GM18873 (cell line): ENCODE data around the gene KLK7.
"Not testable (repeated sequence)": the region's sequence is repeated elsewhere in the genome, so short reads cannot be mapped to it uniquely, and the experiment has no call there.

Experiments
- ATAC-seq: cut with Tn5 transposase; IDR thresholded peaks from one replicate; pipeline ENCODE4 v1.9.1; 2021; ENCODE audit warnings: mild to moderate bottlenecking, moderate library complexity, moderate number of reproducible peaks; ENCODE audit not compliant: unreplicated experiment, low FRiP score

KLK7 gene

DNA sequence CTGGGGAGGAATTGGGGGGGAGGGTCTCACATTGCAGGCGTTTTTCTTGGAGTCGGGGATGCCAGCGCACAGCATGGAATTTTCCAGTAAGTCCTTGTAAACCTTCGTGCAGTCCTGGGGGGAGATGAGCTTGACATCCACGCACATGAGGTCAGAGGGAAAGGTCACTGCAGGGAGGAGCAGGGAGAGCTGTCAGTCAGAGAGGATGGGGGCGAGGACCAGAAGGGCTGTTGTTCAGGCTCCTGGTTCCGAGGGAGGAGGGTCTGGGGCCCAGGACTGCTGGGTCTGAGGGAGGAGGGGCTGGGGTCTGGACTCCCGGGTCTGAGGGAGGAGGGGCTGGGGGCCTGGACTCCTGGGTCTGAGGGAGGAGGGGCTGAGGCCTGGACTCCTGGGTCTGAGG is 4.0 kb downstream of the KLK7 start:
- no peak for ATAC-seq

DNA sequence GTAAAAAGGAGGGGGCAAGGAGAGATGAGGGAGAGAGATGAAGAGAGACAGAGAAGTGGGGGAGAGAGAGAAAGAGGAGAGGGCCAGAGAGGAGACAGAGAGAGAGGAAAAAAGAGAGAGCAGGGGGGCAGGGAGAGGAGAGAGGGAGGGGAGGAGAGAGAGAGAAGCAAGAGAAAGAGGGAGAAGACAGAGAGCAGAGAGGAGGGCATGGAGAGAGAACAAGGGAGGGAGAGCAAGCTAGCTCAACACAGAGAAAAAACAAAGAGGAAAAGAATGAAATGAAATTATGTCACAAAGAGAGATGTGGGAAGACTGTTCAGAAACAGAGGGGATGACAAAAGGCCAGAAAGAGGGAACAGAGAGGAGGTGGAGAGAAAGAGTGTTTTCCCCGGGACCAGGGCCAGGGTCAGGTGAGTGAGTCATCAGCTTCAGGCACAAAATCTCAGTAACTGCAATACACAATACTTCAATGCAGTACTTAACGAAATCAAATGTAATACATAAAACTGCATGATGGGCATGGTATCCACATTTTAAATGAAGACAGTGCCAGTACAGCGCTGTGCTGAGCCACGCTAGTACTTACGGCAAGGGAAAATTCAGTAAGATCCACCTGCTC is 4.8 kb downstream of the KLK7 start:
- no peak for ATAC-seq

DNA sequence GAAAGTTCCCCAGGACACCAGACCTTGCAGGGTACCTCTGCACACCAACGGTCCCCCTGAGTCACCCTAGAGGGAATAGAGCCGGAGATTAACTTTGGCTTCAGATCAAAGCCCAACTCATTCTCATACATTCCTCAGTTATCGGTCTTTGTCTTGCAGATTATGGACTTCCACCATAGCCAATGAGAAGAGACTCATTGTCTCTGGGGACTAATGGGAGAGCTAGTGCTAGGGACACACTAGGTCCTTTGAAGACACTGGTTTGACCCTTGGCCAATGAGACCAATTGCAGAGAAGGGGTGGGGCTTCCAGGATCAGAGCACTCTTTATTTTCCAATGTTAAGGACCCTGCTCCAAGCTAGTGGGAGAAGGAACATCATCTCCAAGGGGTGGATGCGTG is 6.1 kb downstream of the KLK7 start:
- ATAC-seq, result no peak

DNA sequence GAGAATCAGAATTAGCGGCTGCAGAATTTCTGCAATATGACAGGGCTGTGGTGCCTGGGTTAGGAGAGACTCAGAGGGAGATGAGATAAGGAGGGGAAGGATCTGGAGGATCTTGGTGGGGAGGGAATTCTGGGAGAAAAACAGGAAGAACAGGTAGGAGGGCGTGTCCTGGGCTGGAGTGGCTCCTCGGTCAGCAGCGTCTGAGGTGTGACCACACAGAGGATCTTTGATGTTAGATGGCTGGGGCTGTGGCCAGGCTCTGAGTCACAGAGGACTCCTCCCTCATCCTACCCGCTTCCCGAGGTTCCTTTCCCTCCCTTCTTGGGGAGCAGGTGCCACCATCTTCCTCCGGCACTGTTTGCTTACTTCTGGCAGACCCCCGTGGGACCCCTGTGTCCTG is 8.0 kb downstream of the KLK7 start:
- ATAC-seq, result no peak

DNA sequence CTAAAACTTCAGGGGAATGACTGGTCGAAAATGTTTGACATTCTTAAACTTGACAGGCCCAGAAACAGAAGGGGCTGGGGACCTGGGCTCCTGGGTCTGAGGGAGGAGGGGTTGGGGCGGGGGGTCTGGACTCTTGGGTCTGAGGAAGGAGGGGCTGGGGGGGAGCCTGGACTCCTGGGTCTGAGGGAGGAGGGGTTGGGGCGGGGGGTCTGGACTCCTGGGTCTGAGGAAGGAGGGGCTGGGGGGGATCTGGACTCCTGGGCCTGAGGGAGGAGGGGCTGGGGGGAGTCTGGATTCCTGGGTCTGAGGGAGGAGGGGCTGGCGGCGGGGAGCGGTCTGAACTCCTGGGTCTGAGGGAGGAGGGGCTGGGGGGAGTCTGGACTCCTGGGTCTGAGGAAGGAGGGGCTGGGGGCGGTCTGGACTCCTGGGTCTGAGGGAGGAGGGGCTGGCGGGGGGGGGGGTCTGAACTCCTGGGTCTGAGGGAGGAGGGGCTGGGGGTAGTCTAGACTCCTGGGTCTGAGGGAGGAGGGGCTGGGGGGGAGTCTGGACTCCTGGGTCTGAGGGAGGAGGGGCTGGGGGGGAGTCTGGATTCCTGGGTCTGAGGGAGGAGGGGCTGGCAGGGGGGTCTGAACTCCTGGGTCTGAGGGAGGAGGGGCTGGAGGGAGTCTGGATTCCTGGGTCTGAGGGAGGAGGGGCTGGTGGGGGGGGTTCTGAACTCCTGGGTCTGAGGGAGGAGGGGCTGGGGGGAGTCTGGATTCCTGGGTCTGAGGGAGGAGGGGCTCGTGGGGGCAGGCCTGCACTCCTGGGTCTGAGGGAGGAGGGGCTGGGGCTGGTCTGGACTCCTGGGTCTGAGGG is 8.8 kb downstream of the KLK7 start:
- ATAC-seq, result no peak

DNA sequence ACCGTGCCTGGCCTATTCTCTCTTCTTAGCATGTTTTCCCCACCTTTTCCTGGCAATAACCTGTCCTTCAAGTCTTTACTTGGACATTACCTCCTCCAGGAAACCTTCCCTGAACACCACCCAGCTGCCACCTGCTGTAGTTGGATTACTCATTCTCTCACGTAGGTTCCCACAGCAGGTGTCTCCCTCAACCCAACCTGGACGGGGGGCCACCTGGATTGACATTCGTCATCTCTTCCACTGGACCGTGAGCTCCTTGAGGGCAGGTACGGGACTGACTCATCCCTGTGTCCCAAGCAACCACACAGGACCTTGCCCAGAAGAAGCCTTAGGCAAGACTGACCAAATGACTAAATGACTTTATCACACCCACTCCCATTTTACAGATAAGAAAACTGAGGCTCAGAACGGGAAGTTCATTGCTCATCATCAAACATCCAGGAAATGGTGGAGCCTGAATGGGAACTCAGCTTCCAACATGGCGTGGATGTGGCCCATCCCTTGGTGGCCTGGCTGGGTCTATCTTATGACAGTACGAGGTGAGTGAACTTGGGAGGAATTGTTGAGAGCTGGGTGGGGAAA is 10.8 kb downstream of the KLK7 start:
- ATAC-seq, result no peak

DNA sequence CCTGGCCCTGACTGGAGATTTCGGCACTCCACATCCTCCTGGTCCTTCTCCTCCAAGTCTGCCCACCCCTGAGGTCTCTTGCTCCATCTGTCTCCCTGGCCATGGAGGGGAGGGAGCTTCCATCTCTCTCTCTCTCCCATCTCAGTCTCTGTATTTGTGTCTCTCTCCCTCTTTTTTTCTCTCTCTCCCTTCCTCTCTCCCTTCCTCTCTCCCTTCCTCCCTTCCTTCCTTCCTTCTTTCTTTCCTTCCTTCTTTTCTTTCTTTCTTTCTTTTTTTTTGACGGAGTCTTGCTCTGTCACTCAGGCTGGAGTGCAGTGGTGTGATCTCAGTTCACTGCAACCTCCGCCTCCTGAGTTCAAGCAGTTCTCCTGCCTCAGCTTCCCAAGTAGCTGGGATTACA is 13.9 kb downstream of the KLK7 start:
- ATAC-seq, result not testable (repeated sequence)

DNA sequence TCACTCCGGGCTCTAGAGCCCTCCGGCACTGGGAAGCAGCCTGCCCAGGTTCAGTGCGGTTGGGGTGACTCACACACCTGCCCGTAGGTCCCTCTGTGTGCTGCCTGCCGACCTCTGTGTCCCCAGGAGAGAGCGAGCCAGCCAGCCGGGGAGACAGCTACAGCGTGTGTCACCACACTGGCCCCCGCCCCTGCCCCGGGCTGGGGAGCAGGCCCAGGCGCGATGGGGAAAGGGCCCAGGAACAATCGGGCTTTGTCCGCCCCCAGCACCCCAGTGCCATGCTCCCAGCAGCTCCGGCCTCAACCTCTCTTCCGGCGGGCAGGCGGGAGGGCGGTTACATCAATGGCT is 14.3 kb downstream of the KLK7 start, which contains the start of gene KLK6:
Gene KLK6 (minus strand): TSS at position 179 of the 348 bp plus-strand sequence. CDS start 1,487 bp downstream, outside the sequence.
- ATAC-seq, result no peak

DNA sequence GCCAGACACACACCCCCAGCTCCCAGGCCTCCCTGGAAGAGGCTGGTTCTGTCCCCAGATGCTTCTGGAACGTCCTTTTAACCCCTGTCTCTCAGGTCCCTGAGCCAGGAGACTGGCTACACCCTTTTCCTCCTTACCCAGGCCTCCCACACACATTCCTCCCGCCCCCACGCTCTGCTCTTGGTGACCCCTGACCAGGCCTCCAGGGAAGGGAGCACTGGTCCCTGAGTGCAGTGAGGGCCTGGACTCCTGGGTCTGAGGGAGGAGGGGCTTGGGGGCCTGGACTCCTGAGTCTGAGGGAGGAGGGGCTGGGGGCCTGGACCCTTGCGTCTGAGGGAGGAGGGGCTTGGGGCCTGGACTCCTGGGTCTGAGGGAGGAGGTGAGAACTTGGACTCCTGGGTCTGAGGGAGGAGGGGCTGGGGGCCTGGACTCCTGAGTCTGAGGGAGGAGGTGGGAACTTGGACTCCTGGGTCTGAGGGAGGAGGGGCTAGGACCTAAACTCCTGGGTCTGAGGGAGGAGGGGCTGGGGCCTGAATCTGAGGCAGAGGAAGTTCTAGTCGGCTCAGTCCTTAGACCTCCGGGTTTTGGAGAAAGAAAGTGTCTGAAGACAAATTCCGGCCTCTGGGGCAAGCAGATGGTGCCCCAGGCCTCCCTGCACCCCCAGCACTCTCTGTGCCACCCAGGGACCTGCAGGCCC is 14.9 kb downstream of the KLK7 start:
- no peak for ATAC-seq

DNA sequence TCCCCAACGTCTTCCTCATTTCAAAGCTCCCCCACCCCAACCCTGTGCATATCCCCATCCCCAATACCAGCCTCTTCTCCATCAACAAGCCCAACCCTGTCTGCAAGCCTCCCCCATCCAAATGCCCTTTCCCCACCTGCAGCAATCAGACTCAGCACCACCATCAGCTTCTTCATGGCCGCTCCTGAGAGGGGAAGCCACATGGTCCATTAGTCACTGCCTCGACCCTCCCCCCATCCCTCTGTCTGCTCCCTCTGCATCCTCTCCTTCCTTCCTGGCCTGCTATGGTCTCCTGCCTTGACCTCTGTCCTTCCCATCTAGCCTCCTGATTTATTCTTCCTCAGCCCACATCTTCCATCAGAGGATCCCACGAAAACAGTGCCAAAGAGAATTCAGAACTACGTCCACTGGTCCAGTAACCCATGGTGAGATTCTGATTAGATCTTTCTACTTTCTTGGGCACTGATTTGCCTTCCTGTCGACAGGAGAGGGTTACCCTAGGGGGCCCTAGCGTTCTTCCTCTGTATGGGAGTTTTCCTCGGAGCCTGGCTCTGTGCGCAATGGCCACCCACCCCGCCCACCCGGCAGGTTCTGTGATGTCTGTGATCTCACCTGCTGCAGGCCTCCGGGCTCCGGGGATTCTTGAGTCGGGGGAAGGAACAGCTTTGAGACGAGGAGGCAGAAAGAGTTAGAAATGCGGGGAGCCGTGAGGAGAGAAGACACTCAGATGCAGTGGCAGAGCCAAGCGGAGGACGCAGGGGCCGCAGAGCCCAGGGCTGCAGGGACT is 15.6 kb downstream of the KLK7 start:
- no peak for ATAC-seq

DNA sequence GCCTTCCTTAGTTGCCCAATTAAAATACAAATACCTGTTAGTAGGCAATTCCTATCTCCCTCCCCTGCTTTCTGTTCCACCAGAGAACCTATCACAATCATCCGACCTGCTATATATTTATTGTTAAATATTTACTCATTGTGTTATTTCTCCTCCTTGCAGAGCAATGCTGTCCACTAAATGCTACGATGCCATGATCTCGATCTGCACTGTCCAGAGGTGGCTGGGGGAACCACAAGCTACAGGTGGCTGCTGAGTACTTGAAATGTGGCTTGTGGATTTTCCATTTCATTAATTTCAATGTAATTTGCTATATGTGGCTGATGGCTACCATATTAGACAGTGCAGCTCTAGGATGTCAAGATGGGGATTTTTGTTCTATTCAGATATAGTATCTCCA is 19.5 kb downstream of the KLK7 start:
- no peak for ATAC-seq

DNA sequence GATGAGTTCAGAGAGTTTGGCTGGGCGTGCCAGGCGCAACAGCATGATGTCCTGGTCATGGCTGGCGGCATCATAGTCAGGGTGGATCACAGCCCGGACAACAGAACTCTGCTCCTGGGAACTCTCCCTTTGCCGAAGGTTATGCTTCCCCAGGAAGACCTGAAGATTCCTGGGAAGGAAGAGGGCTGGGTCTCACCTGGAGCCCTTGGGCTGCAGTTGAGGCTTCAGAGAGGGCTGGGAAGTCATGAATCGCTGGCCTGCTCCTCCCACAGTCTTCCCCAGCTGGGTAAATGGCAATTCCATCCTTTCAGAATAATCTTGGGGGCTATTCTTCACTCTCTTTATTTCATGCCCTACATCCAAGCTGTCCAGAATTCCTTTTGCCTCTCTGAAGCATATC is 20.3 kb downstream of the KLK7 start:
- ATAC-seq, result no peak

DNA sequence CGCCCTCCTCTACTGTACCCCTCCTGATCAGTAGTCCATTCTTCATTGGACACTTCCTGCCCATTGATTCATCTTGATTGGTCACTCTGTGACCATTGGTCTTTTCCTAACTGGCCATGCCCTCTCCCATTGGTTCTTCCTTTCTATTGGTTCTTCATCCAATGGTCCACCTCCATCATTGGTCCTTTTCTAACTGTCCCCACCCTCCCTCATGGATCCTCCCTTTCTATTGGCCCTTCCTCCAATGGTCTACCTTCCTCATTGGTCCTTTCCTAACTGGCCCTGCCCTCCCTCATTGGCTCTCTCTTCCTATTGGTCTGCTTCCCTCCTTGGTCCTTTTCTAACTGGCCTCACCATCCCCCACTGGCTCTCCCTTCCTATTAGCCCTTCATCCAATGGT is 21.5 kb downstream of the KLK7 start:
- no peak for ATAC-seq

DNA sequence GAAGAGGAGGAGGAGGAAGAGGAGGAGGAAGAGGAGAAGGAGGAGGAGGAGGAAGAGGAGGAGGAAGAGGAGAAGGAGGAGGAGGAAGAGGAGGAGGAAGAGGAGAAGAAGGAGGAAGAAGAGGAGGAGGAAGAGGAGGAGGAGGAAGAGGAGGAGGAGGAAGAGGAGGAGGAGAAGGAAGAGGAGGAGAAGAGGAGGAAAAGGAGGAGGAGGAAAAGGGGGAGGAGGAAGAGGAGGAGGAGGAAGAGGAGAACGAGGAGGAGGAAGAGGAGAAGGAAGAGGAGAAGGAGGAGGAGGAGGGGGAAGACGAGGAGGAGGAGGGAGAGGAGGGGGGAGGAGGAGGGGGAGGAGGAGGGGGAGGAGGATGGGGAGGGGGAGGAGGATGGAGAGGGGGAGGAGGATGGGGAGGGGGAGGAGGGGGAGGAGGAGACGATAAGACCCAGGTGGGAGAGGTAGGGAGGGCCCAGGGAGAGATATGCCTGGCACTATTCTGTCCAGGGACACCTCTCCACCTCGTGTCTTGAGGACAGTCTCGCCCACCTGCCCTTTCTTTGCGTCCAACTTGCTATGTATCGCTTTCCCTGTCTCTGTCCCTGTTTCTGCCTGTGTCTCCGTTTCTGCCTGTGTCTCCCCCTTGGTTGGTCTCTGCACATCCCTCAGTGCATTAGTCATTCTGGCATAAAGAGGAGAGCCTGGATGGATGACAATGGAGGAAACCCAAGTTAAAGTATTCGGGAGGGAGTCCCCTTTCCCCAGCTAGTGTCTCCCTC is 23.8 kb downstream of the KLK7 start:
- ATAC-seq, result no peak

DNA sequence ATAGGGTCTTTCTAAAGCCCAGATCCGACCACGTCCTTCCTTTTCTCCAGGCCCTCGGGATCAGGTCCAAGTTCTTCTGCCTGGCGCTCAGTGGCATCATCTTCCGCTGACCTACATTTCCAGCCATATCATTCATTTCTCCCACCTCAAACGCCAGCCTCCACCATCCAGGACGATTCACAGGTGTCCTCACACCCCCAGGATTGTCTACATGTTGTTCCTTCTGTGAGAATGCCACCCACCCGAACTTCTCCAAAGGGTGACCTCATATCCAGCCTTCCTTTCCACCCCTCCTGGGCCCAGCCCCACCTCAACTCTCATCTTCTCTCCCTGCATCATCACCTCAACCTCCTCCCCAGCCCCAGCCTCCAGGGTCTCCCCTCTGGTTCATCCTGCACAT is 26.1 kb downstream of the KLK7 start:
- ATAC-seq, result no peak

DNA sequence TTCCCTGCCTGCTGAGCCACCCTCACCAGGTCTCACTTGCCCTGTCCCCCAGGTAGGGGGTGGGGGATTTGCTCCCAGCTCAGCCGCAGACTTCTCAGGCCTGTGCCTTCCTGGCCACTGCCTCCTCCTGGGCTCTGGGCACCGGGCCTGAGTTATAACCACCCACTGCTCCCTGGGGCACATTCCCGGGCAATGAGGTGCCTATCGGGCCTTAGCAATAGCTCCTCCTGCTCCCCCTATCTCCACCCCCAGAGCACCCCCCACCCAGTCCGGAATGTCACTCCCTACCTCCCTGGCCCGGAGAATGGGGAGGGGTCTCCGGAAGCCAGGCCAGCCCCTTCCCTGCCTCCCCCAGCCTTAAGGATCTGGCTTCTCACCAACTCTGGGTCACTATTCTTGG is 30.8 kb downstream of the KLK7 start, which contains the start of gene KLK5:
Gene KLK5 (minus strand): TSS at position 129 of the 400 bp plus-strand sequence. CDS start 381 bp downstream, outside the sequence.
- no peak for ATAC-seq

DNA sequence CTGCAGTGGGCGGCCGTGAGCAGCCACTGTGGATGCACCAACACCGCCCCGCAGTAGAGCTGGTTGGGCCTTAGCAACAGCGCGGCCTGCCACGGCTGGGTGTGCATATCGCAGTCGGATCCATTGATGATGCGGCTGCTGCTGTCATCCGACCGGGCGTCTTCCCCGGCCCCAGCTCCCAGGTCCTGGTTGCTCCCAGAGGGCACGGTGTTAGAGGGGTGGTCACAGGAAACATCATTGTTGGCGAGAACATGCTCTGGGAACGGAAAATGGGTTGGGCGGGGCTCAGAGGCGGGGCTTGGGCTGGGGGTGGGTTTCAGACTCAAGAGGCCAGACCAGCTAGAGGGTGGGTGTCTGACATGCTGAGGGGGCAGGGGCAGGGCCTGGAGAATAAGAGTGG is 33.9 kb downstream of the KLK7 start:
- no peak for ATAC-seq

DNA sequence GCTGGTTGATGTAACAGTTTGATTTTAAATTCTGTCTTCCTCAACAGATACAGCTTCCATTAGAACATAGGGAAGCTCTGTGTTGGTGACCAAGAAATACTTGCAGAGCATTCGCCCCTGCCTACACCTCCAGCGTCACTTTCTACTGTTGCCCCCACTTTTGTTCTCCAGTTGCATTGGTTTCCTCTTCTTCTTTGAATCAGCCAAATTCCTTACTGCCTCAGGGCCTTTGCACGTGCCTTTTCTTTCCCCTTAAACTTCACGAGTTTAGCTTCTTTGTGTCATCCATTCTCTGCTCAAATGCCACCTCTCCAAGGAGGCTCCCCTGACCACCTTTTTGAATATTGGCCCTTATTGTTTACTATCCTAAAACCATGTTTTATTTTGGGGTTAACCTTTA is 36.6 kb downstream of the KLK7 start:
- no peak for ATAC-seq

DNA sequence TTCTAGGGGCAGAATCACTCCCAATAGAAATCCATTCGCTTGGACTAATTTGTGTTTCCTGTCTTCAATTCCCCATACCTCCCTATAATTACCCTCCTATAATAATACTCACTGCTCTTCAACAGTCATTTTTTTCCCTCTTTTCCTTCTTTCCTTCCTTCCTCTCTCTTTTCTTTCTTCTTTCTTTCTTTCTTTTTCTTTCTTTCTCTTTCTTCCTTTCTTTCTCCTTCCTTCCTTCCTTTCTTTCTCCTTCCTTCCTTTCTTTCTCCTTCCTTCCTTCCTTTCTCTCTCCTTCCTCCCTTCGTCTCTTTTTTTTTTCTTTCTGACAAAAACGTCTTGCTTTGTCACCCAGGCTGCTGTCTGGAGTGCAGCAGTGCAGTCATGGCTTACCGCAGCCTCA is 38.9 kb downstream of the KLK7 start:
- no peak for ATAC-seq
